Kidney epithelial cell (primary cell): ENCODE data around the gene EAF2. TPM values are rescaled to one million over a fixed set of nuclear protein-coding genes. Genes with fewer than 3 reads are reported as not detected.

Experiments
- DNase-seq: peaks from one replicate; pipeline ENCODE4 v3.0.0-alpha.2; 2010; ENCODE audit warnings: low read depth
- H3K27me3 ChIP-seq: 2 replicates; pipeline ENCODE4 v1.6.0; 2011; ENCODE audit warnings: low read length; ENCODE audit not compliant: control insufficient read depth, insufficient read depth
- H3K36me3 ChIP-seq: 2 replicates; pipeline ENCODE4 v1.5.1; 2011; ENCODE audit warnings: low read length; ENCODE audit not compliant: control insufficient read depth, insufficient read depth
- H3K4me3 ChIP-seq: 2 replicates; pipeline ENCODE4 v1.5.1; 2011; ENCODE audit warnings: low read depth, mild to moderate bottlenecking, control low read depth, low read length
- total RNA-seq: library from RNA; depleted of rRNA; stranded (reverse); fragments of >200 nt; gene quantifications from 2 replicates; pipeline ENCODE4 v1.2.3, GENCODE V29; 2015
- TF ChIP-seq, protein P1 (sequence below): IDR thresholded peaks from 2 replicates; pipeline ENCODE4 v1.5.1; 2011; ENCODE audit warnings: mild to moderate bottlenecking, moderate library complexity, low read length, control low read depth, inconsistent platforms; ENCODE audit not compliant: insufficient read depth, poor library complexity, severe bottlenecking

EAF2 gene
- total RNA-seq, 1 donor from 2014 or later, result 1.1 TPM

DNA sequence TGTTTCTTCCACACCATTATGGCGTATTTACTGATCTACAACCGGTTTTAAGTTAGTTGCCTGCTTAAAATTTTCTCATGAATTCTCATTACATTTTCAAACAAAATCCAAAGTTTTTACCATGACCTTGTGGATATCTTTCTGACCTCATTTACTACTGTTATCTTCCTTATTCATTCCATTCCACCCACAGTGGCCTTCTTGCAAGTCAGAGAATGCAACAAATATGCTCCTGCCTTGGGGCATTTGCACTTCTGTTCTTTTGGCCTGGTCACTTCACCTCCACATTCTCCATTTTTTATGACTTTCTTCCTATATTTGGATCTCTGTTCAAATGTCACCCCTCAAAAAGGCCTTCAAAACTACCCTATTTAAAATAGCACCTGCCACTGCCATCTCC lies 50.4 kb downstream of the EAF2 start:
- H3K36me3 ChIP-seq, result no peaks in the 10 kb centered on the region
- H3K4me3 ChIP-seq, result no peak overlapping the region
- no peaks in the 10 kb centered on the region for H3K27me3 ChIP-seq
- TF ChIP-seq, protein P1, sequence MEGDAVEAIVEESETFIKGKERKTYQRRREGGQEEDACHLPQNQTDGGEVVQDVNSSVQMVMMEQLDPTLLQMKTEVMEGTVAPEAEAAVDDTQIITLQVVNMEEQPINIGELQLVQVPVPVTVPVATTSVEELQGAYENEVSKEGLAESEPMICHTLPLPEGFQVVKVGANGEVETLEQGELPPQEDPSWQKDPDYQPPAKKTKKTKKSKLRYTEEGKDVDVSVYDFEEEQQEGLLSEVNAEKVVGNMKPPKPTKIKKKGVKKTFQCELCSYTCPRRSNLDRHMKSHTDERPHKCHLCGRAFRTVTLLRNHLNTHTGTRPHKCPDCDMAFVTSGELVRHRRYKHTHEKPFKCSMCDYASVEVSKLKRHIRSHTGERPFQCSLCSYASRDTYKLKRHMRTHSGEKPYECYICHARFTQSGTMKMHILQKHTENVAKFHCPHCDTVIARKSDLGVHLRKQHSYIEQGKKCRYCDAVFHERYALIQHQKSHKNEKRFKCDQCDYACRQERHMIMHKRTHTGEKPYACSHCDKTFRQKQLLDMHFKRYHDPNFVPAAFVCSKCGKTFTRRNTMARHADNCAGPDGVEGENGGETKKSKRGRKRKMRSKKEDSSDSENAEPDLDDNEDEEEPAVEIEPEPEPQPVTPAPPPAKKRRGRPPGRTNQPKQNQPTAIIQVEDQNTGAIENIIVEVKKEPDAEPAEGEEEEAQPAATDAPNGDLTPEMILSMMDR, result no peak
- no peak for DNase-seq

DNA sequence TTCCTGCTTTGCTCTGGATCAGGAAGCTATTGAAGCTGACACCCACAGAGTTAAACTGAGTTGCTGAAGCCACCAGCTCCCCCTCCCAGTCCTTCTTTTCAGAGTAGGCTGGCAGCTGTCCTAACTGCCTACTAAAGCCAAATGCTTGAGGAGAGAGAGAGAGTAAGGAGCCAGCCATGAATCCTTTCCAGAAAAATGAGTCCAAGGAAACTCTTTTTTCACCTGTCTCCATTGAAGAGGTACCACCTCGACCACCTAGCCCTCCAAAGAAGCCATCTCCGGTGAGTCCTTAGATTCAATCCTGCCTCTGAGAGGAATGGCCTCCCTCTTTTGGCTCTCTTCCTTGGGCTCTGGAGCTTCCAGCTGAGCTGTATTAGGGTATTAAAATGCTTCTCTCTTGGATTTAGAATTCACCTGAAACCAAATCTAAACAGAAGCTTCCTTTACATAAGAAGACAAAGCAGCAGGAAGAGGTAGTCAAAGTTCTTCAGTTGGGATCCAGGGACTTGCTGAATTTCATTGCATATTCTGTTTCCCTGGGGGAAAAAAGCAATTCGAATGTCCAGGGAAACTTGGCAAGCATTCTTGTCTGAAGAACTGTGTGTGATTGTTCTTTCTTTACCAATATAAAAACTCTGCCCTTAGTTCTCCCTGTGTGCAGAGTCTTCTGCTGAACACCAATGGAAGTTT lies 59.4 kb downstream of the EAF2 start, which contains the start of gene SLC15A2:
SLC15A2 (plus strand) TSS at position 101 of the 690 bp plus-strand sequence; CDS start at position 177, 76 bp downstream.
- Histone ChIP-seq H3K27me3 (no peaks in the 10 kb centered on the region), H3K4me3 (no peak within 1 kb of the TSS), H3K36me3 (no peaks in the 10 kb centered on the region)
- no peak for DNase-seq
- TF ChIP-seq, protein P1, result no peak

DNA sequence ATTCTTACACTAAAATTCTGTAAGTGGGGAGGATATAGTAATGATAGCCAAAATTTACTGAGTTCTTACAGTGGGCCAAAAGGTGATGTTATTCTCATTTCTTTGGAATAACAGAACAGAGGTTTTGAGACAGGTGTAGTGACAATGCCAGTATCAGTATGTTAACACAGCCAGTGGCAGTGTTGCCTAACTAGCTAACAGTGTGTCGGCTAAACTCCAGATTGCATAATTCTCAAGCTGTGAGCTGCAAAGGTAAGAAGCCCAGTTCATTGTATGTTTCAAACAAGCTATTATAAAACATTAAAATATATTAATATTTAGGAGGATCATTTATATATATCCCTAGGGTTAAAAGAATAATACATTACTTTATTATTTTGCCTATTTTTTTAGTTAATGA lies 60.1 kb downstream of the EAF2 start:
- no peak for DNase-seq
- Histone ChIP-seq H3K4me3 (no peak overlapping the region), H3K36me3 (no peaks in the 10 kb centered on the region), H3K27me3 (no peaks in the 10 kb centered on the region)
- TF ChIP-seq, protein P1, result no peak

DNA sequence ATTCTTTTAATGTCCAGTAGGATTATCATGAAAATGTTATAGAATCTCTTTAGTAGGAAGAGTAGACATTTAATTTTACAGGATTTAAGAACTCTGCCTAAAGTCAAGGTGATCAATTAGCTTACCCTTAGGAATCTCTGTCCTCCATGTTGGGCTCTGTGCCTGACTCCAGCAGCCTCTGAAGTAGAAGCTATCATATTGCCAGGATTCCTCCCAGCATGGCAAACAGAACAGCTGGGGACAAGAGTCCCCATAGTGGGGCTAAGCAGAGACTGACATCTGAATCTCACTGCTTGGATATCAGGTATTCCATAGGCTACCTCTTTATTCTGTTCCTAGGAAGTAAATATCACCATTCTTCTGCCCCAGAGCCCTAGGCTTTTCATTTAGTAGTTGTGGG lies 60.7 kb downstream of the EAF2 start:
- Histone ChIP-seq H3K4me3 (no peak overlapping the region), H3K27me3 (no peaks in the 10 kb centered on the region), H3K36me3 (no peaks in the 10 kb centered on the region)
- no peak for DNase-seq
- TF ChIP-seq, protein P1, result no peak

DNA sequence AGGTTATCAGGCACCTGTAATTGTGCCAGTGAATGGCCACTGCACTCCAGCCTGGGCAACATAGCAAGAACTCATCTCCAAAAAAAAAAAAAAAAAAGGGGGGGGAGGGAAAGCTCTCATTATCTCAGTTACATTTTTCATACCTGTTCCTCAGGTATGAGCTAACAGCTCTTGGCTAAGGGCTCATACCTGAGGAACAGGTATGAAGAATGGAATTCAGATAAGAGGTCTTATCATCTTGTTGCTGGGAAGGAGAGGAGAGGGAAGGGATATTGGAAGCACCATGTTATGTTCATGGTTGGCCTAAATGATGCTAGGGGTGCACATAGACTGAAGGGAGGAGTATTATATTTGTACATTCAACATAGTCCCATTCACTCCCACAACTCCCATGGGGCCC lies 61.8 kb downstream of the EAF2 start:
- no peak for DNase-seq
- TF ChIP-seq, protein P1, result no peak
- Histone ChIP-seq H3K36me3 (no peaks in the 10 kb centered on the region), H3K4me3 (no peak overlapping the region), H3K27me3 (no peaks in the 10 kb centered on the region)

DNA sequence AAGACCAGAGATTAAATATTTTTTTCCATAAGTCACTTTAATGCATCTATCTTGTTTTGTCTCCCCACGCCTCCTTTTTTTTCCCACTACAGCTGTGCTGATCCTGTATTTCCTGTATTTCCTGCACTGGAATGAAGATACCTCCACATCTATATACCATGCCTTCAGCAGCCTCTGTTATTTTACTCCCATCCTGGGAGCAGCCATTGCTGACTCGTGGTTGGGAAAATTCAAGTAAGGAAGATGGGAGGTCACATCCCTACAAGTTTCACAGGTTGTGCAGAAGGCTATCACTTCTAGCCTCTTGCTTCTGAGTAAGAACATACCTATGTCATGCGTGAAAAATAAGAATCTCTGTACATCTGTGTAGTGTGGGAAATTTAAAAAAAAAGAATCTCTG lies 62.3 kb downstream of the EAF2 start:
- no peak for DNase-seq
- TF ChIP-seq, protein P1, result no peak
- H3K36me3 ChIP-seq, result no peaks in the 10 kb centered on the region

More for the DNA sequence above, 62.3 kb downstream of the EAF2 start:
- Histone ChIP-seq H3K27me3 (no peaks in the 10 kb centered on the region), H3K4me3 (no peak overlapping the region)
